ENCODE measurements around the gene CHAF1A. TPM values are rescaled to one million over a fixed set of nuclear protein-coding genes. Genes with fewer than 3 reads are reported as not detected.

Gene CHAF1A
- total RNA-seq (2022; extraction: Qiagen RNA extraction; ENCODE audit: low read depth), result 18.3 to 21.9 TPM (median 20.8 TPM) in 5 replicates

GRCh38 chr19:4402171-4403004, at the start of gene CHAF1A:
CHAF1A (plus strand) TSS chr19:4402640; CDS start chr19:4402763, 123 bp downstream.

GRCh38 chr19:4400135-4400936, 2.1 kb upstream of the CHAF1A start, which contains the start of gene SH3GL1:
SH3GL1 (minus strand) TSS chr19:4400547; CDS start chr19:4400368, 179 bp downstream.

GRCh38 chr19:4457654-4458395, 55.4 kb downstream of the CHAF1A start, which contains the start of gene UBXN6:
UBXN6 (minus strand) TSS chr19:4457794; CDS start chr19:4457697, 97 bp downstream.

GRCh38 chr19:4472174-4472974, 69.9 kb downstream of the CHAF1A start, which contains the start of gene HDGFL2:
HDGFL2 (plus strand) TSS chr19:4472297; CDS start chr19:4472351, 54 bp downstream.

Other genes with a start within 250 kb of the CHAF1A start
- 0.07 to 0.16 TPM (median 0.11 TPM) in 3 of 5 replicates, not detected in the others for gene CREB3L3, start 249.0 kb upstream of the CHAF1A start, total RNA-seq (2022; extraction: Qiagen RNA extraction; ENCODE audit: low read depth)
- 27.5 to 37.0 TPM (median 31.9 TPM) in 5 replicates for gene SIRT6, start 220.1 kb upstream of the CHAF1A start, total RNA-seq (2022; extraction: Qiagen RNA extraction; ENCODE audit: low read depth)
- gene ANKRD24, start 220.0 kb upstream of the CHAF1A start, total RNA-seq (2022; extraction: Qiagen RNA extraction; ENCODE audit: low read depth), result 0.15 to 0.33 TPM (median 0.22 TPM) in 5 replicates
- gene EBI3, start 173.1 kb upstream of the CHAF1A start, total RNA-seq (2022; extraction: Qiagen RNA extraction; ENCODE audit: low read depth), result 2.7 to 4.6 TPM (median 3.1 TPM) in 5 replicates
- 17.6 to 20.8 TPM (median 19.4 TPM) in 5 replicates for gene YJU2, start 155.6 kb upstream of the CHAF1A start, total RNA-seq (2022; extraction: Qiagen RNA extraction; ENCODE audit: low read depth)
- not detected in 5 replicates for gene SHD, start 123.4 kb upstream of the CHAF1A start, total RNA-seq (2022; extraction: Qiagen RNA extraction; ENCODE audit: low read depth)
- not detected in 5 replicates for gene TMIGD2, start 100.3 kb upstream of the CHAF1A start, total RNA-seq (2022; extraction: Qiagen RNA extraction; ENCODE audit: low read depth)
- 6.3 to 9.6 TPM (median 8.5 TPM) in 5 replicates for gene FSD1, start 98.0 kb upstream of the CHAF1A start, total RNA-seq (2022; extraction: Qiagen RNA extraction; ENCODE audit: low read depth)
- not detected in 5 replicates for gene STAP2, start 63.8 kb upstream of the CHAF1A start, total RNA-seq (2022; extraction: Qiagen RNA extraction; ENCODE audit: low read depth)
- gene MPND, start 59.1 kb upstream of the CHAF1A start, total RNA-seq (2022; extraction: Qiagen RNA extraction; ENCODE audit: low read depth), result 5.8 to 12.9 TPM (median 11.1 TPM) in 5 replicates
- gene SH3GL1, start 2.1 kb upstream of the CHAF1A start, total RNA-seq (2022; extraction: Qiagen RNA extraction; ENCODE audit: low read depth), result 45.6 to 64.3 TPM (median 59.9 TPM) in 5 replicates
- gene UBXN6, start 55.2 kb downstream of the CHAF1A start, total RNA-seq (2022; extraction: Qiagen RNA extraction; ENCODE audit: low read depth), result 35.9 to 65.2 TPM (median 58.6 TPM) in 5 replicates
- 23.2 to 29.4 TPM (median 26.9 TPM) in 5 replicates for gene HDGFL2, start 69.7 kb downstream of the CHAF1A start, total RNA-seq (2022; extraction: Qiagen RNA extraction; ENCODE audit: low read depth)
- gene PLIN4, start 115.8 kb downstream of the CHAF1A start, total RNA-seq (2022; extraction: Qiagen RNA extraction; ENCODE audit: low read depth), result 0.18 to 0.23 TPM (median 0.19 TPM) in 5 replicates
- gene PLIN5, start 132.6 kb downstream of the CHAF1A start, total RNA-seq (2022; extraction: Qiagen RNA extraction; ENCODE audit: low read depth), result 0.10 to 0.15 TPM (median 0.12 TPM) in 3 of 5 replicates, not detected in the others
- gene LRG1, start 137.4 kb downstream of the CHAF1A start, total RNA-seq (2022; extraction: Qiagen RNA extraction; ENCODE audit: low read depth), result 0.08 to 0.41 TPM (median 0.11 TPM) in 4 of 5 replicates, not detected in the other
- 4.5 to 6.2 TPM (median 5.5 TPM) in 5 replicates for gene SEMA6B, start 157.0 kb downstream of the CHAF1A start, total RNA-seq (2022; extraction: Qiagen RNA extraction; ENCODE audit: low read depth)
- gene TNFAIP8L1, start 236.9 kb downstream of the CHAF1A start, total RNA-seq (2022; extraction: Qiagen RNA extraction; ENCODE audit: low read depth), result 2.9 to 4.5 TPM (median 3.9 TPM) in 5 replicates

Data from A549 treated with GW870086 at 1 μM for 4 hours (cell line).